Effector CD8-positive, alpha-beta T cell (primary cell): ENCODE measurements around the gene DIS3L2.
"Not testable (repeated sequence)": the region's sequence is repeated elsewhere in the genome, so short reads cannot be mapped to it uniquely, and the experiment has no call there.

Source experiments
- DNase-seq: peaks from one replicate; lab custom pipeline; 2025; lab: John Stamatoyannopoulos, UW

Gene DIS3L2

GRCh38 chr2:232321817-232322559 lies 360.5 kb downstream of the DIS3L2 start:
- DNase-seq = no peak

DNA sequence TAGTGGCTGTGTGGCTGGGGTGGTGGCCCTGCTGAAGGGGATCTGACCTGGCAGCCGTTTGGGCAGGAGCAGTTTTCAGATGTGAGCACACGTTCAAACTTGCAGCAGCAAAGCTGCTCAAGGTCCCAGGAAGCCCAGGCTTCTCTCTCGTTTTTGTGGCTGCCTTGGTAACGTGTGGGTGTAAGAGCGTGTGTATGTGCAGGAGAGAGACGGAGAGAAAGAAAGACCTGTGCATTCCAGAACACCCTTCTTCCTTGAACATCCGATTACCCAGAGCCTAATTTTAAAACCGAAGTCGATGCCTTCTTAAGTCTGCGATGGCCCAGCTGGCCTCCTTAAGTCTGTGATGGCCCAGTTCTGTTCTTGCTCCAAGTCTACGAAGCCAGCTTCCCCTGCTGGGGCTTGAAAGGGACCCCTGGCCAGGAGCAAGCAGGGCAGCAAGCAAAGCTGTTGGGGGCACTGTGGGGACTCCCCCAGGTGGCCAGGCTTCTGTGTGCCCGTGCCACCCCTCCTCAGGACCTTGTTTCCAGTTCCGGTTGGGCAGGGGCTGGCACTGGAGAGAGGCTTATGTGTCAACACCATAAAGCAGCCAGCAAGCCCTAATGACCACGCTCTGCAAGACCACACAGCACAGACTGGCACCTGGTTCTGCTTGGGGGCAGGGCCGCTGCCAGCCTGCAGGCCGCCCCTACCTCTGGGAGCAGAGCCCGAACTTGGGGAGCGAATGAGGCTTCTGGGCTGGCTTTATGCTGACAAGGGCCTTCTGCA lies 361.2 kb downstream of the DIS3L2 start:
- DNase-seq = no peak

- no peak for DNase-seq
These were observed 361.8 kb downstream of the DIS3L2 start for GRCh38 chr2:232323328-232323650.

DNA sequence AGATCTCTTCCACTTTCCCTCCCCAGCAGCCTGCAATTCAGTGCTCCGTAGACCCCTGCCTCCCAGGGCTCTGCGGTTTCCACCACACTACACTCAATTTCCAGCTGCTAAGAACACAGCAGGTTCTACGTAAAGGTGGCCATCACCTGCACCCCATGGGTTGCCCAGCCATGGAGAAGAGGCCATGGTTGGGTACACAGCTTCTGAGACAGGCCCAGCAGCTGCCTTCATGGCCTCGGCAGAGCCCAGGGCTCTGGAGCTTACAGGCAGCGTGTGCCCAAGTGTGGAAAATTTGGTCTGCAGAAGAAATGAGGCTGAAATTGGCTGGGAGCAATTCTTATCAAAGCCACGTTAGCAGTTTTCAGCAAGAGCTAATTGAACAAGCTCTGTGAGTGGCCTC lies 362.5 kb downstream of the DIS3L2 start:
- DNase-seq = not testable (repeated sequence)

DNA sequence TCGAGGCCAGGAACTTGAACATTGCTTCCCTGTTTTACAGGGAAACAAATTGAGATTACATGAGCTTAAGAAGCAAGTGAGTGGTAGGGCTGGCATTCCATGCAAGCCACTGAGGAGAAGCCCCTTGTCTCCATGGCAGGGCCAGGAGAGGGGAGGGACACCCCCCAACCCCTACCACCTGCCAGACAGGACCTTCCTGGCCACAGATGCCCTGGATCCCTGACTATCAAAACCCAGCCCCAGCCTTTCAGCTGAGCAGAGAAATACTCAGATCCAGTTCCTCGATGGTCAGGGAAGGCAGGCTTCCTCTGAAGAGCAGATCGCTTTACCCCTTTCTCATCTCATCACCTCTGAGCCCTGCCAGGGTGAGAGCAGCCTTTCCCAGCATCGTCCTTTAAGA lies 363.3 kb downstream of the DIS3L2 start:
- DNase-seq = no peak

GRCh38 chr2:232325324-232326273 lies 364.1 kb downstream of the DIS3L2 start:
- peak; percentile 46 for DNase-seq

- not testable (repeated sequence) for DNase-seq
These were observed 365.0 kb downstream of the DIS3L2 start for GRCh38 chr2:232326274-232327104.

DNA sequence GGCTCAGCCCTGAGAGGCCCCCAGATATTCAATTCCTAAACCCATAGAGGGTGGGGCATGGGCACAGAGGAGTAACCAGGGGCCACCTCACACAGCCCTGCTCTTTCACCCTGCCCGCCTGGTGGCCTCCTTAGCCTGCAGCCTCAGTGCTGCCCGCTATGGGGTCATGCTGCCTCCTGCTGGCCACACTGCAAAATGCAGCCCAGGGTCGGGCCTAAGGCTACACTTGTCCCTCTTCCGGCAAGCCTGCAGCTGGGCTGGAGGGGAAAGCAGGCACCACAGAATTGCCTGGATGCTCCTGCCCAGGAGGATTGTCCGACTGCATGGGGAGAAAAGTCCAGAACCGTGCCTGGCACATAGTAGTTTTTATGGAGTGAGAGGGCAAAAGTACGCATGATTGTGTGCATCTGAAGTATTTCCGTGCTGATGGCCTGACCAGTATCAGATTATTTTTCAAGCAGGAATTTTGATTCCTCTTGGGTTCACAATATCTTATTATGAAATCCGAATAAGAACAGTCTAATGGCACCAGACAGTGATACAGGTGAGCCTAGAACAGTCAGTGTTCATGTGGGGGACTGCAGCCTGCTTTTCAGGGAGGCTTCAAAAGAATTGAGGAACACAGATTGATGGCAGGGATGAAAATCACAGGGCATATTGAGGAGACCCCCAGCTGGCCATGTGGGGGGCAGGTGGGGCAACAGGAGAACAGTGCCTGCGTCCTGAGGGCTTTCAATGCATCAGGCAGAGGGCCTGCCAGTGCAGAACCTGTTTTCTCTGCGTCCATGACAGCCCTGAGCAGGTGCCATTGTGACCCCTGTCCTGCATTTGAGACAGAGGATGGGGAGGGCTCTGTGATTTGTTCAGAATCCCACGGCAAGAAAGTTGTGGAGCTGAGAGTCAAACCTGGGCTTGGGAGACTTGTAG lies 365.9 kb downstream of the DIS3L2 start:
- DNase-seq = peak; percentile 80

GRCh38 chr2:232328032-232328422 lies 366.5 kb downstream of the DIS3L2 start:
- DNase-seq = no peak

DNA sequence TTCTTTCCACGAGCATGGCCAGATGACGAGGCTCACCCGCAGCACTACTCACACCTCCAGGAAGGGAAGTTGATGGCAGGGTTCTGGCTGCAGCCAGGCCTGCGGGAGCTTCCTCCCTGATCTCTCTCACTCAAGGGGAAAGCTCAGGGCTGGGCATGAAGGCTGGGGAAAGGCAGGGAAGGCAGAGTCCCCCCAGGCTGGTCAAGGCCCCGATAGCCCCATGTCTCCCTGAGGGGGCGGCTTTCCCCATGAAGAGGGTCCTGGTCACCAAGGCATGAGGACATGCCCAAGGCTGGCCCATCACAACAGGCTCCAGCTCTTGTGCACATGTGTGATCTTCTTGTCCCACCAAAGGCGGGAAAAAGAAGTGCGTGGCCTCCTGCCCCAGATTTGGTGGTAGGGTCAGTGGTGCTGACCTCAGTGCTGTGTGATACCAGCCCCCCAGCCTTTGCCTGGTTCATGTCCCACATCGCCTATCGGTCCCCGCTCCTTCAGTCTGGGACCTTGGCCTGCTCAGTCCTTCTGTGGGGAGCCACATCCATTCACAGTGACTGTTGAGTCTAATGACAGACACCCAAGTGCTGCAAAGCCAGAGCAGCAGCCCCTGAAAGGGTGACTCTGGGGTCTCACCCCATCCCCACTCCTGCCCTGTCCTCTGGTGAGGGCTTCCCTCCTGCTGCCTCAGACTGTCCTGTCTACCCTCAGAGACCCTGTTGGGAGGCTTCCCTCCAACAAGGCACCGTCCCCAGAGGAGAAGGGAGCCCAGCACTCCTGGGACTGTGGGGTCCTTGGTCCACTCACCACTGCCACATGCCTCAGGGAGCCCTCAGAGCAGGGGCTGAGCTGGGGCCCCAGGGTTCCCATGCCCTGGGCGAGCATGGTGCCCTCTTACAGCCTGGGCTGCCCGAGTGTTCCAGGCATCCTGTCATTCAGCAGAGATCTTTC lies 367.3 kb downstream of the DIS3L2 start:
- DNase-seq = no peak

GRCh38 chr2:232329716-232330067 lies 368.2 kb downstream of the DIS3L2 start:
- no peak for DNase-seq

DNA sequence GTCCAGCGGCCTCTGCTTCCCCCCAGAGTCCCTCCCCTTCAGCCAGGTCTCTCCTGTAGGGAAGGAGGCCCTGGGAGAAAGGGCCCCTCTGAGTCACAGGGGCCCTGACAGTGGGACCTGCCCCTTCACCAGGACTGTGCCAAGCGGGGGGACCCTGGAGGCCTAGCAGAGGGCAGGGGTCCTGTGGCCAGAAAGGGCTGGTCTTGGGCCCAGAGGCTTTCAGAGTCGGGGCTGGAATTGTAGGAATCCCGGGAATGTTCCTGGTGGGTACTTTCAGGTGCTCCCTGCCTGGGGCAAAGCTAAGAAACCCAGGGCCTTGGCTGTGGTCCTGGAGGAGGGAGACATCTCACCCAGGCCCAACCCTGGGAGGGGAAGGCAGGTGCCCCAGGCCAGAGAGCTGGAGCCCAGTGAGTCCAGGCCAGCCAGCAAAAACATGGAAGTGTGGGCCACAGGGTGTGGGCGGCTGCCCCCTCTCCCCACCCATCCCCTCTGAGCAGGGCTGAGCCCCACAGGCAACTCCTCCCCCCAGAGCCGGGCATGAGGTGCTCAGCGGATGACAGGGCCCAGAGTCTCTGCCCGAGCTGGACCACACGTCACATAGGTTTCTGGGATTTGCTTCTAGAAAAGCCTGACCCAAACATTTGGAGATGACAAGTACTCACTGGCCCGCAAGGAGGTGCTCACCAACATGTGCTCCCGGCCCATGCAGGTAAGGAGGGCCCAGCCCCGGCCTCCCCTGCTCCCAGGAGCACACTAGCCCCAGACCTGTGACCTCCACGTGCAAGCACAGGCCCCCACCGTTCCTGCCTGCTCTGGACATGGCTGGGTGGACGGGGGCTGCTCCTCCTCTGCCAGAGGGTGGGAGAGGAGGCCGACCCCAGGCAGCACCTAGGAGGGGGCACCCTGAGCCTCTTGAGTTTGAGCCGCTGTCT lies 368.8 kb downstream of the DIS3L2 start:
- DNase-seq = no peak

- not testable (repeated sequence) for DNase-seq
These were observed 369.5 kb downstream of the DIS3L2 start for GRCh38 chr2:232331061-232331460.

DNA sequence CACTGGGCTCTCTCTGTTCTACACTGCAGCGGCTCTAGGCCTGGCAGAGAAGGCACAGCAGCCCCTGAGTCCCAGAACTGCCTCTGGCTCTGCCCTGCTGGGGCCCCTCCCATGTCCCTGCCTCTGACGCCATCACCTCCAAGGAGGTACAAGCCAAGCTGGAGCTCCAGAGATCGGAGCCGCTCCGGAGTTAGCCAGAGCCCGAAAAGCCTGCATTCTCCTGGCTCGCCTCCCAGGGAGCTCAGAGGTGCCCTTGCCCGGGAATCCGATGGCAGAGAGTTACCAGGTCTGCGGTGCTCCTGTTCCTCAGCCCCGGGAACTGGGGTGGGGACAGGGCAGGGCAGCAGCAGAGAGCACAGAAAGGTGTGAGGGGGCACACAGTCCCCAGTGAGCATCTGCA lies 370.1 kb downstream of the DIS3L2 start:
- DNase-seq = not testable (repeated sequence)

- not testable (repeated sequence) for DNase-seq
These were observed 370.9 kb downstream of the DIS3L2 start for GRCh38 chr2:232332244-232332939.

DNA sequence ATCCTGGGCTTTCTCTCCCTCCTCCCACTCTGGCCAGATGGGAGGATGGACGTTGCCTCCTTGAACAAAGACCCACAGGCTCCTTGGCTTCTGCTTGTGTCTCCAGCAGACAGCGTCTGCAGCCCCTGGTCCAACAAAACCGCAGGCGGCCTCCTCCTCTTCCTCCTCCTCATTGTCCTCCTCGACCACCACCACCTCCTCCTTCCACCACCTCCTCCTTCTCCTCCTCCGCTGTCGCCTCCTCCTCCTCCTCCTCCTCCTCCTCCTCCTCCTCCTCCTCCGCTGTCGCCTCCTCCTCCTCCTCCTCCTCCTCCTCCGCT lies 371.4 kb downstream of the DIS3L2 start:
- no peak for DNase-seq

DNA sequence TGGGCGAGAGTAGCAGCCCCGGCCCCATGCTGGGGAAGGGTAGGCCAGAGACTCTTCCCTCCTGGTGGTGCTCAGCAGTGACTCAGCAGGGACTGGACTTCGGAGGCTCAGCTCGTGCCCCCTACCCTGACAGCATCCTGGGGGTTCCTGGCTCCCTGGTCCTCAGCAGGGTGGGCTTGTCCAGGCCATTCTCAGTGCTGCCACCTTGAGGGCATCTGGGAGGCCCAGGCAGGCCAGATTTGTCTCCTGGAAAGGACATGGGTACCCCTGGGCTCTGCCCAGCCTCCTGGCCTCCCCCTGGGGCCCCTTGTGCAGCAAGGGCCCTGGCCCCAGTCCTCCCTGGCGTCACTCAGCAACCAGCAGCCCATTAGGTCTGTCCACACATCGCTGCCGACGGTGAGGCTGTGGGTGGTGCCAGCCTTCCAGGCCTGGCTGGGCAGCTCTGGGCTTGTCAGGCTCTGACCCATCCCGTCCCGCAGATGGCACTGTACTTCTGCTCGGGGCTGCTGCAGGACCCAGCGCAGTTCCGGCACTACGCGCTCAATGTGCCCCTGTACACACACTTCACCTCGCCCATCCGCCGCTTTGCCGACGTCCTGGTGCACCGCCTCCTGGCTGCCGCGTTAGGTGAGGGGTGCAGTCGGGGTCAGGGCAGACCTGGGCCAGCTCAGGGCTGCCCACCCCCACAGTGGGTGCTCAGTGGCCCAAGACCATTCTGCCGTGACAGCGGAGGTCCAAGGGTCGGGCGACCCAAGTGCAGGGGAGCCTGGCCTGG lies 372.0 kb downstream of the DIS3L2 start:
- DNase-seq = no peak
